GM18502 (cell line): ENCODE measurements around the gene ATP2B1.
A peak's percentile ranks its signal among the peaks of the same experiment; 100 is the strongest.
"Not testable (repeated sequence)": the region's sequence is repeated elsewhere in the genome, so short reads cannot be mapped to it uniquely, and the experiment has no call there.

Experiments
- ATAC-seq: cut with Tn5 transposase; IDR thresholded peaks from one replicate; pipeline ENCODE4 v1.9.1; 2021; ENCODE audit warnings: mild to moderate bottlenecking; ENCODE audit not compliant: unreplicated experiment, poor library complexity

ATP2B1 gene

GRCh38 chr12:89708565-89709156 is at the start of gene ATP2B1:
Gene ATP2B1, minus strand, starts transcription at chr12:89708838. Its CDS starts 52,952 bp downstream, at chr12:89655886.
- ATAC-seq: peak; percentile 63

GRCh38 chr12:89757987-89758386 is 49.3 kb upstream of the ATP2B1 start:
- not testable (repeated sequence) for ATAC-seq

GRCh38 chr12:89756585-89757398 is 48.2 kb upstream of the ATP2B1 start:
- ATAC-seq: peak; percentile 94

- peak; percentile 16 for ATAC-seq
These were observed 47.6 kb upstream of the ATP2B1 start for GRCh38 chr12:89756194-89756584.

- no peak for ATAC-seq
These were observed 45.4 kb upstream of the ATP2B1 start for GRCh38 chr12:89753997-89754396.

GRCh38 chr12:89752341-89752740 is 43.7 kb upstream of the ATP2B1 start:
- peak; percentile 54 for ATAC-seq

GRCh38 chr12:89750389-89751351 is 42.0 kb upstream of the ATP2B1 start:
- no peak for ATAC-seq

GRCh38 chr12:89748791-89749190 is 40.2 kb upstream of the ATP2B1 start:
- ATAC-seq: no peak

GRCh38 chr12:89745286-89745685 is 36.6 kb upstream of the ATP2B1 start:
- no peak for ATAC-seq

- ATAC-seq: no peak
These were observed 33.8 kb upstream of the ATP2B1 start for GRCh38 chr12:89742337-89743022.

GRCh38 chr12:89740943-89741342 is 32.3 kb upstream of the ATP2B1 start:
- ATAC-seq: no peak

GRCh38 chr12:89736995-89737394 is 28.4 kb upstream of the ATP2B1 start:
- ATAC-seq: no peak

GRCh38 chr12:89733579-89734201 is 25.1 kb upstream of the ATP2B1 start:
- ATAC-seq: no peak

- ATAC-seq: no peak
These were observed 23.9 kb upstream of the ATP2B1 start for GRCh38 chr12:89732522-89732921.

- no peak for ATAC-seq
These were observed 23.0 kb upstream of the ATP2B1 start for GRCh38 chr12:89731614-89732013.

GRCh38 chr12:89731089-89731488 is 22.5 kb upstream of the ATP2B1 start:
- no peak for ATAC-seq

GRCh38 chr12:89729946-89730459 is 21.4 kb upstream of the ATP2B1 start:
- no peak for ATAC-seq

- no peak for ATAC-seq
These were observed 14.6 kb upstream of the ATP2B1 start for GRCh38 chr12:89723276-89723675.

GRCh38 chr12:89721291-89721987 is 12.8 kb upstream of the ATP2B1 start:
- peak; percentile 97 for ATAC-seq
